Endothelial cell of umbilical vein (primary cell): ENCODE results near the gene FSIP1. TPM values are rescaled to one million over a fixed set of nuclear protein-coding genes. Genes with fewer than 3 reads are reported as not detected.

Experiments used
- BruUV-seq: library from RNA; stranded (reverse); fragments of 400-500 nt; replicated peaks from 2 replicates; lab custom pipeline; 2021; lab: Mats Ljungman, UMichigan
- CTCF ChIA-PET: fragments of 300-600, 350-600 bp; sonication (Branson Sonifier 250); formaldehyde crosslinking; loops from one replicate; lab custom pipeline; 2021; ENCODE audit warnings: antibody characterized with exemption, inconsistent platforms; lab: Charles Lee
- POLR2A ChIA-PET: fragments of 300-600, 350-600 bp; sonication (Branson Sonifier 250); formaldehyde crosslinking; loops from one replicate; lab custom pipeline; 2021; ENCODE audit warnings: antibody characterized with exemption, inconsistent platforms; lab: Charles Lee
- DNase-seq: peaks from one replicate; pipeline ENCODE4 v3.0.0-alpha.2; 2011; ENCODE audit warnings: low read depth, low spot score
- FAIRE-seq: peaks from 2 replicates; lab custom pipeline; 2011; peaks lifted over from hg19 to GRCh38; lab: Jason Lieb, UNC
- H2AFZ ChIP-seq: 2 replicates; pipeline ENCODE4 v1.6.0; 2012; ENCODE audit warnings: low read depth, low read length, control low read depth, inconsistent platforms
- H3K27ac ChIP-seq: 2 replicates; pipeline ENCODE4 v1.5.1; 2011; ENCODE audit warnings: low read depth, mild to moderate bottlenecking, control low read depth, low read length, moderate library complexity; ENCODE audit not compliant: insufficient read depth
- H3K27me3 ChIP-seq, 2 experiments: 2 replicates each; pipeline versions ENCODE4 v1.6.0 to v1.6.1; 2011; ENCODE audit warnings: low read length in 2 of 2, mixed read lengths in 1 of 2; ENCODE audit not compliant: control insufficient read depth in 2 of 2, insufficient read depth in 2 of 2
- H3K36me3 ChIP-seq, 2 experiments: 2 replicates in 1 of 2; 3 replicates in 1 of 2; pipeline ENCODE4 v1.5.1; 2011; ENCODE audit warnings: low read length in 2 of 2, mild to moderate bottlenecking in 1 of 2, moderate library complexity in 1 of 2; ENCODE audit not compliant: control insufficient read depth in 2 of 2, insufficient read depth in 2 of 2; ENCODE audit errors: extremely low read depth in 1 of 2
- H3K4me1 ChIP-seq: 3 replicates; pipeline ENCODE4 v1.5.1; 2011; ENCODE audit warnings: mild to moderate bottlenecking, low read length; ENCODE audit not compliant: control insufficient read depth, insufficient read depth; ENCODE audit errors: extremely low read depth
- H3K4me2 ChIP-seq: 2 replicates; pipeline ENCODE4 v1.6.1; 2011; ENCODE audit warnings: low read length, control low read depth, mixed read lengths; ENCODE audit not compliant: insufficient read depth
- H3K4me3 ChIP-seq, 3 experiments: fragments of 200-600 bp in 1 of 3; sonication (generic), shearing (Covaris generic) in 1 of 3; replicated peaks in 1 of 3; 2 replicates each; pipeline ENCODE4 v1.5.1; 2011 to 2016; ENCODE audit warnings: control low read depth in 3 of 3, low read length in 3 of 3, mild to moderate bottlenecking in 2 of 3, inconsistent platforms in 1 of 3, low read depth in 1 of 3, moderate library complexity in 1 of 3; ENCODE audit not compliant: insufficient read depth in 1 of 3
- H3K79me2 ChIP-seq: 2 replicates; pipeline ENCODE4 v1.6.0; 2012; ENCODE audit warnings: low read length, inconsistent platforms; ENCODE audit not compliant: control insufficient read depth, insufficient read depth
- H3K9ac ChIP-seq: replicated peaks from 2 replicates; pipeline ENCODE3; 2011; ENCODE audit warnings: low read length, control low read depth; ENCODE audit not compliant: insufficient read depth; ENCODE audit errors: extremely low read depth
- H3K9me1 ChIP-seq: replicated peaks from 3 replicates; pipeline ENCODE4 v1.6.0; 2011; ENCODE audit warnings: mild to moderate bottlenecking, low read length; ENCODE audit not compliant: control insufficient read depth, insufficient read depth; ENCODE audit errors: extremely low read depth
- H3K9me3 ChIP-seq: replicated peaks from 2 replicates; pipeline ENCODE4 v1.5.1; 2012; ENCODE audit warnings: low read length, inconsistent platforms; ENCODE audit not compliant: control insufficient read depth, insufficient read depth
- H4K20me1 ChIP-seq: replicated peaks from 2 replicates; pipeline ENCODE3; 2011; ENCODE audit warnings: mild to moderate bottlenecking, low read length; ENCODE audit not compliant: control insufficient read depth, insufficient read depth; ENCODE audit errors: extremely low read depth
- EZH2 ChIP-seq: IDR thresholded peaks from 2 replicates; pipeline ENCODE4 v1.6.1; 2012; ENCODE audit warnings: borderline replicate concordance, low read depth, mild to moderate bottlenecking, moderate library complexity, low read length, inconsistent platforms; ENCODE audit not compliant: severe bottlenecking
- FOS ChIP-seq: IDR thresholded peaks from 2 replicates; pipeline ENCODE4 v1.6.1; 2011; ENCODE audit warnings: mild to moderate bottlenecking, low read length, moderate library complexity, borderline replicate concordance; ENCODE audit not compliant: insufficient read depth
- GATA2 ChIP-seq: IDR thresholded peaks from 2 replicates; pipeline ENCODE4 v1.7.0; 2011; ENCODE audit warnings: low read depth, mild to moderate bottlenecking, moderate library complexity, mixed read lengths, low read length; ENCODE audit not compliant: insufficient read length, insufficient read depth
- JUN ChIP-seq: IDR thresholded peaks from 2 replicates; pipeline ENCODE4 v1.6.1; 2011; ENCODE audit warnings: borderline replicate concordance, low read depth; ENCODE audit not compliant: insufficient read length, insufficient read depth
- MYC ChIP-seq: IDR thresholded peaks from one replicate; pipeline ENCODE4 v1.6.1; 2011; ENCODE audit warnings: mild to moderate bottlenecking, low read depth, low read length
- POLR2A ChIP-seq: IDR thresholded peaks from 2 replicates; pipeline ENCODE4 v1.6.1; 2012; ENCODE audit warnings: low read depth, mild to moderate bottlenecking, control low read depth, low read length
- POLR2AphosphoS5 ChIP-seq: IDR thresholded peaks from 2 replicates; pipeline ENCODE4 v1.6.1; 2012; ENCODE audit warnings: low read depth, mild to moderate bottlenecking, control low read depth, low read length, moderate library complexity; ENCODE audit not compliant: insufficient read depth
- dilution Hi-C: fragments of 300-500 bp; cut with MboI; formaldehyde crosslinking; loops from one replicate; pipeline ENCODE4 v1.15.0; 2019; ENCODE audit warnings: low sequenced_read_pairs; ENCODE audit not compliant: extremely low pct_ligation_motif_present
- intact Hi-C: fragments of 100-400 bp; cut with micrococcal nuclease; formaldehyde crosslinking; loops from one replicate; pipeline ENCODE4 v1.10.0; 2022
- polyA plus RNA-seq, 4 experiments: library from polyadenylated mRNA; depleted of rRNA in 3 of 4; stranded (reverse) in 3 of 4; unstranded in 1 of 4; fragments of >200 nt; gene quantifications; 2 replicates each; pipeline versions ENCODE4 v1.2.1 to v1.2.3, GENCODE V29; 2011 to 2012; ENCODE audit warnings: missing spikeins in 1 of 4
- total RNA-seq: library from RNA; stranded (reverse); gene quantifications from 2 replicates; pipeline ENCODE4 v1.2.3, GENCODE V29; 2021
- TF ChIP-seq, protein P1 (sequence below): IDR thresholded peaks from 2 replicates; pipeline ENCODE4 v1.6.1; 2011; ENCODE audit not compliant: insufficient read depth, insufficient read length
- TF ChIP-seq, protein P2 (sequence below), 2 donors: IDR thresholded peaks; 1 replicate in 1 of 2; 2 replicates in 1 of 2; pipeline ENCODE4 v1.5.1; 2011; ENCODE audit warnings: low read length in 2 of 2, mild to moderate bottlenecking in 2 of 2, moderate library complexity in 2 of 2, control low read depth in 1 of 2, inconsistent platforms in 1 of 2, low read depth in 1 of 2; ENCODE audit not compliant: insufficient read depth in 1 of 2; ENCODE audit errors: extremely low read depth in 1 of 2

The FSIP1 gene
- total and polyA plus RNA-seq, 2 donors (not counting 3 experiments of a cell fraction or from before 2014, with no cell fraction given): 0.23 to 1.1 TPM

DNA sequence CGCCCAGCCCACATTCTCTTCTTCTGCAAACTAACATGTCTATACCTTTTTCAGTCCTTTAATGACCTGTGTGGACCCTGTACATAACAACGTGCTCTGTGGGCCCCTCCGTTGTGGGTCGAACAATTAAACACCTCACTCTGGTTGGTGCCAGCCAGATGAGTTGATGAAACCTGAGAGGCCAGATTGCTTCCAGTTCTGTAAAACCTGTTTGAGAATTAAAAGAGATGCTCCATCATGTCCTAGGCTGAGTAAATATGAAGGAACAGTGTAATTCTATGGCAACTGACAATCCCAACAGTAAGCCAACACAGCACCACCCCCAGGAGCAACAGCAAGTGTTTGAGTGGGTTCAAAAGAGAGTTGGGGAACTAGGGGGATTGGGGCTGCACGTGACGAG is 207.5 kb downstream of the FSIP1 start:
- Histone ChIP-seq H3K9me1 (no peaks in the 10 kb centered on the region), H3K36me3 (no peaks in the 10 kb centered on the region), H3K27ac (no peak overlapping the region), H3K9me3 (no peaks in the 10 kb centered on the region), H3K79me2 (peaks cover 9% of the 10 kb centered on the region), H3K4me2 (no peak overlapping the region), H3K4me1 (peaks cover 20% of the 10 kb centered on the region), H4K20me1 (no peaks in the 10 kb centered on the region), H3K27me3 (no peaks in the 10 kb centered on the region), H3K9ac (no peak overlapping the region), H2AFZ (no peak overlapping the region), H3K4me3 (no peak overlapping the region)
- TF ChIP-seq GATA2: no peak
- no peak for TF ChIP-seq JUN
- TF ChIP-seq, protein P1, sequence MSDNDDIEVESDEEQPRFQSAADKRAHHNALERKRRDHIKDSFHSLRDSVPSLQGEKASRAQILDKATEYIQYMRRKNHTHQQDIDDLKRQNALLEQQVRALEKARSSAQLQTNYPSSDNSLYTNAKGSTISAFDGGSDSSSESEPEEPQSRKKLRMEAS: no peak
- TF ChIP-seq POLR2A: no peak
- no peak for TF ChIP-seq POLR2AphosphoS5
- no peak for TF ChIP-seq EZH2
- TF ChIP-seq FOS: no peak
- TF ChIP-seq, protein P2, sequence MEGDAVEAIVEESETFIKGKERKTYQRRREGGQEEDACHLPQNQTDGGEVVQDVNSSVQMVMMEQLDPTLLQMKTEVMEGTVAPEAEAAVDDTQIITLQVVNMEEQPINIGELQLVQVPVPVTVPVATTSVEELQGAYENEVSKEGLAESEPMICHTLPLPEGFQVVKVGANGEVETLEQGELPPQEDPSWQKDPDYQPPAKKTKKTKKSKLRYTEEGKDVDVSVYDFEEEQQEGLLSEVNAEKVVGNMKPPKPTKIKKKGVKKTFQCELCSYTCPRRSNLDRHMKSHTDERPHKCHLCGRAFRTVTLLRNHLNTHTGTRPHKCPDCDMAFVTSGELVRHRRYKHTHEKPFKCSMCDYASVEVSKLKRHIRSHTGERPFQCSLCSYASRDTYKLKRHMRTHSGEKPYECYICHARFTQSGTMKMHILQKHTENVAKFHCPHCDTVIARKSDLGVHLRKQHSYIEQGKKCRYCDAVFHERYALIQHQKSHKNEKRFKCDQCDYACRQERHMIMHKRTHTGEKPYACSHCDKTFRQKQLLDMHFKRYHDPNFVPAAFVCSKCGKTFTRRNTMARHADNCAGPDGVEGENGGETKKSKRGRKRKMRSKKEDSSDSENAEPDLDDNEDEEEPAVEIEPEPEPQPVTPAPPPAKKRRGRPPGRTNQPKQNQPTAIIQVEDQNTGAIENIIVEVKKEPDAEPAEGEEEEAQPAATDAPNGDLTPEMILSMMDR (IDR thresholded peaks at IDR 0.05; ENCODE audit: extremely low read depth in 1 of 2, insufficient read depth in 1 of 2, low read depth in 1 of 2, low read length in 2 of 2): no peak
- TF ChIP-seq MYC: no peak
- CTCF ChIA-PET: interaction anchor here (0.6 kb wide), 1 partner anchor 161 kb away, joined by 4 read pairs; no protein-coding TSS in a partner anchor
- POLR2A ChIA-PET: no interaction called here
- dilution Hi-C loops (no loop called here), intact Hi-C loops (no loop called here)
- no peak for DNase-seq
- BruUV-seq: no TSS peak
- FAIRE-seq: no peak
